Upper lobe of right lung (tissue), 1 donor: ENCODE results near the gene MPDZ. TPM values are rescaled to one million over a fixed set of nuclear protein-coding genes. Genes with fewer than 3 reads are reported as not detected.

Experiments
- ATAC-seq: fragments of 200-7000 bp; cut with Tn5 transposase; one replicate; pipeline ENCODE4 v1.9.1; 2020; ENCODE audit warnings: mild to moderate bottlenecking, moderate library complexity
- DNase-seq: peaks from one replicate; pipeline ENCODE4 v3.0.0-alpha.2; 2020
- H3K27ac ChIP-seq: fragments of 200-600 bp; one replicate; pipeline ENCODE4 v1.8.0; 2022
- H3K27me3 ChIP-seq: fragments of 200-600 bp; one replicate; pipeline ENCODE4 v1.8.0; 2022; ENCODE audit warnings: mild to moderate bottlenecking
- H3K36me3 ChIP-seq: fragments of 200-600 bp; one replicate; pipeline ENCODE4 v1.8.0; 2022
- H3K4me1 ChIP-seq: fragments of 200-600 bp; one replicate; pipeline ENCODE4 v1.8.0; 2022
- H3K4me3 ChIP-seq: fragments of 200-600 bp; one replicate; pipeline ENCODE4 v1.8.0; 2022; ENCODE audit warnings: mild to moderate bottlenecking
- H3K9me3 ChIP-seq: fragments of 200-600 bp; one replicate; pipeline ENCODE4 v1.8.0; 2022
- intact Hi-C: fragments of 100-400 bp; cut with DNase I; formaldehyde crosslinking; loops from one replicate; pipeline ENCODE4 v1.11.0; 2022
- total RNA-seq: library from RNA; stranded (reverse); fragmentation: NEBNext Ultra II Directional; extraction: Animal tissue kit (Norgen Biotek cat#: 25700); gene quantifications from one replicate; pipeline ENCODE4 v1.2.1, GENCODE V29; 2021
- TF ChIP-seq, protein P1 (sequence below): fragments of 200-600 bp; IDR thresholded peaks from one replicate; pipeline ENCODE4 v1.8.0; 2022; ENCODE audit warnings: antibody characterized with exemption
- donor health status: DM: no; HTN: yes; CAD: no; lungs with severe emphysema.

The MPDZ gene
- total RNA-seq, 1 donor from 2014 or later: 37.8 TPM

DNA sequence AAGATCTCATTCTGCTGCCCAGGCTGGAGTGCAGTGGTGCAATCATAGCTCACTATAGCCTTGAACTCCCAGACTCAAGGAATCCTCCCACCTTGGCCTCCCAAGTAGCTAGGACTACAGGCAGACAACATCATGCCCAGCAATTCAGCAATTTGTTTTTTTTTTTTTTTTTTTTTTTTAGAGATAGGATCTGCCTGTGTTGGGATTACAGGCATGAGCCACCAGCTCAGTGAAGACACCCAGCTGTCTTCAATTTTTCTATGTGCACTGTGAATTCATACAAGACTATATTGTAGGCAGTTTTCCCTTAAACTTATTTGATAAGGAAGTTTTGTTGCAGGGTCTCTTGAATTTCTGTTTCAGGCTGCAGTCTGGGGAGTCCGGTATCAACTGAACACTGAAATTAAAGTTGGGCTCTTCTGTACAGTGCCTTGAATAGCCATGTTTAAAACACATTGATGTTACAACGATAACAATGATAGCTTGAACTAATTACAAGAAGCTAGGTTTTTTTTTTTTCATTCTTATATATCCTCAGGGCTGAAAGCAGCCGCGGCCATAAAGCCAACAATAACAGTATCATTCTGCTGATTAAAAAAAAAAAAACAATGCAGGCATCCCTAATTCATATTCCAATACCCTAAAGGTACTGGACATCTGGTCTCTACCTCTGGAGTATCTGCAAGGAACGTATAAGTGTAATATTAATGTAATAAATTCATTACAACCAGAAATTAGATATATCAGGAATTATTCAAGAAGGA is 63.5 kb downstream of the MPDZ start:
- DNase-seq: no peak
- Histone ChIP-seq H3K4me1 (no peaks in the 10 kb centered on the region), H3K36me3 (peaks cover 17% of the 10 kb centered on the region), H3K4me3 (no peak overlapping the region), H3K9me3 (no peaks in the 10 kb centered on the region), H3K27ac (no peak overlapping the region), H3K27me3 (no peaks in the 10 kb centered on the region)
- intact Hi-C loops: no loop called here
- no peak for ATAC-seq
- TF ChIP-seq, protein P1, sequence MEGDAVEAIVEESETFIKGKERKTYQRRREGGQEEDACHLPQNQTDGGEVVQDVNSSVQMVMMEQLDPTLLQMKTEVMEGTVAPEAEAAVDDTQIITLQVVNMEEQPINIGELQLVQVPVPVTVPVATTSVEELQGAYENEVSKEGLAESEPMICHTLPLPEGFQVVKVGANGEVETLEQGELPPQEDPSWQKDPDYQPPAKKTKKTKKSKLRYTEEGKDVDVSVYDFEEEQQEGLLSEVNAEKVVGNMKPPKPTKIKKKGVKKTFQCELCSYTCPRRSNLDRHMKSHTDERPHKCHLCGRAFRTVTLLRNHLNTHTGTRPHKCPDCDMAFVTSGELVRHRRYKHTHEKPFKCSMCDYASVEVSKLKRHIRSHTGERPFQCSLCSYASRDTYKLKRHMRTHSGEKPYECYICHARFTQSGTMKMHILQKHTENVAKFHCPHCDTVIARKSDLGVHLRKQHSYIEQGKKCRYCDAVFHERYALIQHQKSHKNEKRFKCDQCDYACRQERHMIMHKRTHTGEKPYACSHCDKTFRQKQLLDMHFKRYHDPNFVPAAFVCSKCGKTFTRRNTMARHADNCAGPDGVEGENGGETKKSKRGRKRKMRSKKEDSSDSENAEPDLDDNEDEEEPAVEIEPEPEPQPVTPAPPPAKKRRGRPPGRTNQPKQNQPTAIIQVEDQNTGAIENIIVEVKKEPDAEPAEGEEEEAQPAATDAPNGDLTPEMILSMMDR: no peak

DNA sequence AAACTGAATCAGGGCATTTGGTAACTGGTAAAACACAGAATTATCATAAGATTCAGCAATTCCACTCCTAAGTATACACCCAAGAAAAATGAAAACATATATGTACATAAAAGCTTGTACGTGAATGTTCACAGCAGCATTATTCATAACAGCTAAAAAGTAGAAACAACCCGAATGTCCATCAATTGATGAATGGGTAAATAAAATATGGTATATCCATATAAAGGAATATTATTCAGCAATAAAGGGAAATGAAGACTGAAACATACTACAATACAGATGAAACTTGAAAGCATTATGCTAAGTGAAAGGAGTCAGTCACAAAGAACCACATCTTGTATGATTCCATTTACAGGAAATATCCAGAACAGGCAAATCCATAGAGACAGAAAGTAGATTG is 65.5 kb downstream of the MPDZ start:
- intact Hi-C loops: no loop called here
- TF ChIP-seq, protein P1: no peak
- Histone ChIP-seq H3K36me3 (peaks cover 12% of the 10 kb centered on the region), H3K4me1 (no peaks in the 10 kb centered on the region), H3K4me3 (no peak overlapping the region), H3K9me3 (no peaks in the 10 kb centered on the region), H3K27me3 (no peaks in the 10 kb centered on the region), H3K27ac (no peak overlapping the region)
- DNase-seq (no peak), ATAC-seq (no peak)

DNA sequence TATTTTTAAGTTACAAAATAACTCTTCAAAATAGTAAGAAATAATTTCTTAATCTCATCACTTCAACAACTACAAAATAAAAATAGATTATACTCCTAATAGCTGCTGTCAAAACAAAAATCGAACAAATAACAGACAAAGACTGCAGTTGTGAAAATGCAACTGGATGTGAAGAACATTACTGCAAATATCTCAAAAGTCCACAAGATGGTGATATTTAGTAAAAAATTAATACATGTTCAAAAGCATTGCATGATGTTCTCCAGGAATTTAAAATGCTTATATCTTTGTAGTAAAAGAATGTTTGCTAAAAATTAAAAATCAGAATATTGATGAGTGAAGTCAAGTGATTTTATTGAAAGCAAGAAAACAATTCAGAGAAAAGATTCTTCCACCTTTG is 66.2 kb downstream of the MPDZ start:
- no peak for DNase-seq
- Histone ChIP-seq H3K9me3 (no peaks in the 10 kb centered on the region), H3K27ac (no peak overlapping the region), H3K27me3 (no peaks in the 10 kb centered on the region), H3K4me3 (no peak overlapping the region), H3K4me1 (no peaks in the 10 kb centered on the region), H3K36me3 (peaks cover 12% of the 10 kb centered on the region)
- ATAC-seq: no peak
- TF ChIP-seq, protein P1: peak; percentile 42
- intact Hi-C loops: no loop called here

DNA sequence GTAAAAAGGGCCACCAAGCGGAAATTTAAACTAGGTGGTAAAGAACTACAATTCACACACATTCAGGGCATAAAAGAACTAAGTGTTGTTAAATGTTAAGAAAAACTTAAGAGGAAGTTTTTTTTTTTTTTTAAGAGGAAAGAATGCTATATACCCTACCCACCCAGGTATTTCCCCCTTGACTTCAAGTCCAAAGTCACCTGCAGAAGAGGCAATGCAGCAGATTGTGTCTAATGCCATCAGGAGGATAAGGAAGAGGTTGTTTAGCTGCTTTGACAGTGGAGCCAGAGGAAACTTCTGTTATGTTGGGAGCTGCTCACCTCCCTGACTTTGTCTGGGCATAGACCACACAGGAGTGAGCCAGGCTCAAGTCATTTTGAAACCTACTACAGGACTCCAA is 69.2 kb downstream of the MPDZ start:
- peaks cover 2% of the 10 kb centered on the region for H3K36me3 ChIP-seq
- no peak for ATAC-seq
- no peak overlapping the region for H3K4me3 ChIP-seq
- no peaks in the 10 kb centered on the region for H3K27me3 ChIP-seq
- no peaks in the 10 kb centered on the region for H3K9me3 ChIP-seq
- intact Hi-C loops: no loop called here
- DNase-seq: no peak
- no peaks in the 10 kb centered on the region for H3K4me1 ChIP-seq
- no peak overlapping the region for H3K27ac ChIP-seq
- TF ChIP-seq, protein P1: no peak

DNA sequence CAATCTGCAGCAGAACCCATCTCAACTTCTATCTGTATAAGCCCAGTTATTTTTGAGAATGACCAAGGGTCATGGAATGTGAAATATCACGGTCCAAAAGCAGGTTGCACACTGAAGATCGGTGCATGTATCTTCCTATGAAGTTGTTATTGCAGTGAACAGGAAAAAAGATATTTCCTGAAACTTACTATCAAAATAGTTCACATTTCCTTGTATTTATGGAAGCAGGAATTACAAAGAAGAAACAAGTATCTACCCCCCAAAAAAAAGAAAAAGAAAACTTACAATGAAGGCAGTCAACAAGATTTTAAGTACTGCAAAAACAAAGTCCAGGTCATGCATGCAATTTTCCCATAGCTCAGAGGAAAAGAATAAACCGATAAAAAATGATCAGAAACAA is 70.0 kb downstream of the MPDZ start:
- H3K36me3 ChIP-seq: peaks cover 6% of the 10 kb centered on the region
- TF ChIP-seq, protein P1: no peak
- no peak for ATAC-seq
- no peak overlapping the region for H3K4me3 ChIP-seq
- H3K9me3 ChIP-seq: no peaks in the 10 kb centered on the region
- no peak overlapping the region for H3K27ac ChIP-seq
- H3K27me3 ChIP-seq: no peaks in the 10 kb centered on the region
- intact Hi-C loops: no loop called here
- no peak for DNase-seq
- no peaks in the 10 kb centered on the region for H3K4me1 ChIP-seq

DNA sequence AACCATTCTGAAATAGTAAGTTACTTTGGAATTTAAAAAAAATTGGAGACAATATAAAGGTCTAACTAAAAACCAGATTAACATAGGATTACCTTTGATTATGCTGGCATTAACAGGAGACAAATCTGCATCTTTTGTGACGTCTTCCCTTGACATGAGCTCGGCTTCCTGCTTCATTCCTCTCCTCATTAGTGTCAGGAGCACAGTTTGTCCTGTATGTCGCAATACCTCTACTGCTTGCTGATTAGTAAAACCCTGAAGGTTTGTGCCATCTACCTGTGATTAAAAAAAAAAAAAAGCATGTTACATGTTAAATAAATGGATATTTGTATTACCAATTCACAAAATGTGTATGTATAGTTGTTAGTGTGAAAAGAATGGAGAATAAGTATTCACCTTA is 73.7 kb downstream of the MPDZ start:
- Histone ChIP-seq H3K4me3 (no peak overlapping the region), H3K4me1 (no peaks in the 10 kb centered on the region), H3K36me3 (peaks cover 14% of the 10 kb centered on the region), H3K9me3 (no peaks in the 10 kb centered on the region), H3K27me3 (no peaks in the 10 kb centered on the region), H3K27ac (no peak overlapping the region)
- ATAC-seq (no peak), DNase-seq (no peak)
- intact Hi-C loops: no loop called here
- TF ChIP-seq, protein P1: no peak
